HG02678 (cell line): ENCODE measurements around the gene DYRK3.
A peak's percentile ranks its signal among the peaks of the same experiment; 100 is the strongest.
"Not testable (repeated sequence)": the region's sequence is repeated elsewhere in the genome, so short reads cannot be mapped to it uniquely, and the experiment has no call there.

Experiments
- ATAC-seq: cut with Tn5 transposase; IDR thresholded peaks from one replicate; pipeline ENCODE4 v1.9.1; 2021; ENCODE audit warnings: mild to moderate bottlenecking, moderate library complexity; ENCODE audit not compliant: unreplicated experiment

DYRK3 gene

GRCh38 chr1:206635080-206635977 lies at the start of gene DYRK3:
DYRK3 (plus strand) TSS chr1:206635536; CDS start chr1:206635704, 168 bp downstream.
- ATAC-seq, result peak; percentile 93

GRCh38 chr1:206586501-206587445 lies 48.6 kb upstream of the DYRK3 start:
- ATAC-seq, result no peak

- ATAC-seq, result no peak
These were observed 47.4 kb upstream of the DYRK3 start for GRCh38 chr1:206587904-206588303.

GRCh38 chr1:206588492-206588891 lies 46.8 kb upstream of the DYRK3 start:
- no peak for ATAC-seq

- ATAC-seq, result no peak
These were observed 46.1 kb upstream of the DYRK3 start for GRCh38 chr1:206589206-206589605.

- ATAC-seq, result peak; percentile 41
These were observed 45.1 kb upstream of the DYRK3 start for GRCh38 chr1:206590025-206590758.

GRCh38 chr1:206591226-206591625 lies 44.1 kb upstream of the DYRK3 start:
- ATAC-seq, result no peak

- ATAC-seq, result no peak
These were observed 43.6 kb upstream of the DYRK3 start for GRCh38 chr1:206591696-206592095.

- no peak for ATAC-seq
These were observed 41.9 kb upstream of the DYRK3 start for GRCh38 chr1:206593351-206593925.

- ATAC-seq, result no peak
These were observed 39.6 kb upstream of the DYRK3 start for GRCh38 chr1:206595581-206596318.

- no peak for ATAC-seq
These were observed 39.0 kb upstream of the DYRK3 start for GRCh38 chr1:206596319-206596666.

- ATAC-seq, result no peak
These were observed 34.8 kb upstream of the DYRK3 start for GRCh38 chr1:206600527-206600926.

GRCh38 chr1:206604861-206605260 lies 30.5 kb upstream of the DYRK3 start:
- no peak for ATAC-seq

GRCh38 chr1:206606867-206607266 lies 28.5 kb upstream of the DYRK3 start:
- ATAC-seq, result no peak

- ATAC-seq, result no peak
These were observed 27.1 kb upstream of the DYRK3 start for GRCh38 chr1:206608108-206608698.

GRCh38 chr1:206609229-206609991 lies 25.9 kb upstream of the DYRK3 start:
- ATAC-seq, result no peak

GRCh38 chr1:206612129-206612876 lies 23.0 kb upstream of the DYRK3 start, which contains the start of gene EIF2D:
EIF2D (minus strand) TSS chr1:206612465; CDS start chr1:206612342, 123 bp downstream.
- peak; percentile 90 for ATAC-seq

- not testable (repeated sequence) for ATAC-seq
These were observed 8.9 kb upstream of the DYRK3 start for GRCh38 chr1:206626396-206626795.
